GM10847 (cell line): Measurements from ENCODE around the gene CABCOCO1.

Experiments
- POLR2A ChIP-seq: IDR thresholded peaks from 2 replicates; pipeline ENCODE4 v1.6.1; 2011; ENCODE audit not compliant: insufficient read length; ENCODE audit errors: extremely low read depth

The CABCOCO1 gene, protein sequence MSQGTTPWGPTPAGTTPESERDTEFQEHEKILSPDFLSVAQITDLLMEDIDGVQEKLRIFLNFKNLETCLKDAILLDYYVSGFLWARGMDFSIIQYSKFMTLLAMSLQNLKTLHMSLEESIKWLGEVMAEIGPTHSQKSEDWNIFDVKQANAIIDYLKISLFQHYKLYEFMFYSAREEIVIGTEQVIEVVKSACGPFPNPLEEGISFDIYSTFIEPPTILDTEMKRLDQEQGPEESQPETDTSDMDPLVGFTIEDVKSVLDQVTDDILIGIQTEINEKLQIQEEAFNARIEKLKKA

DNA sequence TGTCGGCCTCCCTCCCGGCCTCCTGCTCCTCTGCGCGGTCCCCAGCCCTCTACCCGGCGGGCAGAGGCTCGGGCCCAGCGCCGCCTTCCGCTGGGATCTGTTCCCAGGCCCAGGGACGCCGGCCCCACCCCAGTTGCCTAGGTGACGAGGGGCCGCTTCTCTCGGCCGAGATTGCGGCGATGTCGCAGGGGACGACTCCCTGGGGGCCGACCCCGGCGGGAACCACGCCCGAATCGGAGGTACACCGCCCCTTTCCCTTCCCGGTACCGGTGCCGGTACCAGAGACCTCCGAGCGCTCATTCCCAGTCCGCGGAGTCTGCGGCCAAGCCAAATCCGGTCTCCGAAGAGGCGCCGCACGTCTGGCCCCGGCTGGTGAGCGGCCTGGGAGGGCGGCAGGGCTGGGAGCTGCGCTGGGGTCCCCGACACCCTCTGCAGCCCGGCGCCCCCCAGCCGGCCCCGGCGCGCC is at the start of gene CABCOCO1:
Gene CABCOCO1, plus strand, starts transcription at position 136 of the 466 bp plus-strand sequence. Its CDS starts 44 bp downstream, at position 180.
- no peak for TF ChIP-seq POLR2A

GRCh38 chr10:61613665-61614064 is 49.1 kb upstream of the CABCOCO1 start:
- no peak for TF ChIP-seq POLR2A

- no peak for TF ChIP-seq POLR2A
These were observed 46.1 kb upstream of the CABCOCO1 start for GRCh38 chr10:61616611-61617010.

GRCh38 chr10:61617180-61617579 is 45.5 kb upstream of the CABCOCO1 start:
- no peak for TF ChIP-seq POLR2A

DNA sequence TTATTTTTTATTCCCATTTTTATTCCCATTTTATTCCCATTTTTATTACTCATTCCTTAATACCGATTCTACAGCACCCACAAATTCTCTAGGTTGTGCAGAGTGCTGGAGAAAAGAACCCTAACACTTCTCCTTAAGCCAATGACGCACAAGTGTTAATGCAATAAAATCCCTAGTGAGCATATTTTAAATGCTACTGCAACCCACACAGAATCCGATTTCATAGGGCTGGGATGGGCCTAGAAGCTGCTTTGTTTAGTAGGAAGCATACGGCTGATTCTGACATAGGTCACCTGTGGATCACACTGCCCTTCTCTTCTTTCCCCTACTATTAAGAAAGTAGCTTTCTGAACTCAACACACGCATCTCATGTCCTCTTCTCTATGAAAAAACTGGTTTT is 45.1 kb upstream of the CABCOCO1 start:
- TF ChIP-seq POLR2A, result no peak

GRCh38 chr10:61618388-61618961 is 44.3 kb upstream of the CABCOCO1 start:
- no peak for TF ChIP-seq POLR2A

- TF ChIP-seq POLR2A, result no peak
These were observed 42.2 kb upstream of the CABCOCO1 start for GRCh38 chr10:61620506-61620905.

- TF ChIP-seq POLR2A, result no peak
These were observed 41.1 kb upstream of the CABCOCO1 start for GRCh38 chr10:61621605-61622051.

- TF ChIP-seq POLR2A, result no peak
These were observed 39.6 kb upstream of the CABCOCO1 start for GRCh38 chr10:61623161-61623560.

DNA sequence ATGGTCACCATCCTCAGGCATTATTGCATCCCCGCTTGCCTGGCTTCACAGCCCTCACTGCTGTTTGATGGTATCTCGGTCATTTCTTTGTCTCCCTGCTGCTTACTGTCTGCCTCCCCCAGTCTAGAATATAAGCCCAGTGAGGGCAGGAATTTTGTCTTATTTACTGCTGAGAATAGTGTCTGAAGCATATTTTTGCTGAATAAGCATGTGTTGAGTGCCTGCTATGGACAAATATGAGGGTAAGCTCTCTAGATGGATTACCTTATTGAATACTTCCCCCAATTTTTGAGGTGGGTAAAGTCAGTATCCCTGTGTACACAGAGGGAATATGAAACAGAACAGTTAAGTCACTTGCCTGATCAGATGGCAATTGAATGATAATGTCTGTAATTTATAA is 36.5 kb upstream of the CABCOCO1 start:
- no peak for TF ChIP-seq POLR2A

DNA sequence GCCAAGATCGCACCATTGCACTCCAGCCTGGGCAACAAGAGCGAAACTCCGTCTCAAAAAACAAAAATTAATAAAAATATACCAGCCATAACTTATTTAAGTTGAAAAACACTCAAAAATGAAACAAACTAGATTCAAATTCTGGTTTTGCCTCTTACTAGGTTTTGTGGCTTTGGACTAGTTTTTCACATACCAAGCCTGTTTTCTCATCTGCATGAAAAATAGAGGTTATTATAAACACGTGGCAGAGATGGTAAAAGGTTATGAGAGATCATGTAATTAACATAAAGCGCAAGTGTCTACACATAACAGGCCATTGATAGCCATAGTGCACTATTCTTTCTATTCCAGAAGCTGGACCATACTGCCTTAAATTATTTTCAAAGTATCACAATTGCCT is 35.5 kb upstream of the CABCOCO1 start:
- no peak for TF ChIP-seq POLR2A

DNA sequence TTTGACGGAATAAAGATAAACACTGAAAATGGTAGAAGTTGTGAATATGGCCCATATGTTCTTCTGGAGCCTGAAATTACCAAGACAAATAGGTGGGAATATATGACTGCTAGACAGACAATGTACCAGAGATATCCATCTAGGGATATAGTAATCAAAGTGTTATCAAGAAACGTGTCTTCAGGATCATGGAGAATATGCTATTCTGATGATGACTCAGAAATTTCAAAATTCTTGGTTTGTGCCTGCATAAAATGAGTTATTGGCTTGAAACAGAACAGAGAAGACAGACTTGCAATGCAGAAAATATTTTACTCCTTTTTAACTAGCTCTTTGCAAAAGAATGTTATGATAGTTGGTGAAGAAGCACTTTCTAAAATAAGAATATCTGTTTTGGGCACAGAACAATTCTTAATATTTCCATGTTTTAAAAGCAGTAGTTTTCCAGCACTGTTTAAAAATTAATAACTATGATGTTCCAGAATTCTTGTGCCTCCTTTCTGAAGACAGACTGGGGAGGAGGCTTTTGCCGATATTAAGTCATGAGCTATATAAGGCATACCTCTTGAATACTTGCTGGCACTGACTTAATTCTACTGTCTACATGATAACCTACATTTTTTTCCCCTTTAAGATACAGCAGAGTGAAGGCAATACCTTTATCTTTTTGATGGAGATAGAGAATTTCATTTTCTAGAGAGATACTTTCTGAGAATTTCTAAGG is 34.4 kb upstream of the CABCOCO1 start:
- TF ChIP-seq POLR2A, result no peak

GRCh38 chr10:61628875-61629513 is 33.7 kb upstream of the CABCOCO1 start:
- TF ChIP-seq POLR2A, result no peak

DNA sequence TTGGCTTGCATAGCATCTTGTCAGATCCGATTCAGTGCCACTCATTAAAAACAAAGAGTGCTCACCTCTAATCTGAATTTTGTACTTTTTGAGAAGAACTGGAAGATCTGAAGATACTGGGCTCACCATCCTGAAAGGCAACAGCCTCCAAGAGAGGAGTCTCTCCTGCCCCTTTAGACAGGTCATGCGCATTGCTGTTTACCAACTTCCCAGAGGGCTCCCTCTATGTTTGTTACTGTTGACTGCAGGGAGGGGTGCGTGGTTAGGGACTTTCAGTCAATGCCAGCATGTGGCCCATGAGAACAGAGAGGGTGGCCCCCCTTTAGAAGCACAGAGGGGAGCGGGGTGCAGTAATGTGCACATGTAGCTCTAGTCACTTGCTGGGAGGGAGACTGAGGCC is 33.2 kb upstream of the CABCOCO1 start:
- no peak for TF ChIP-seq POLR2A

GRCh38 chr10:61632057-61632670 is 30.6 kb upstream of the CABCOCO1 start:
- no peak for TF ChIP-seq POLR2A
